Fibroblast of lung (primary cell): Measurements from ENCODE around the gene CTNNA1. TPM values are rescaled to one million over a fixed set of nuclear protein-coding genes. Genes with fewer than 3 reads are reported as not detected.
"Not testable (repeated sequence)": the region's sequence is repeated elsewhere in the genome, so short reads cannot be mapped to it uniquely, and the experiment has no call there.

Source experiments
- DNase-seq, 2 donors: peaks; one replicate each; pipeline versions ENCODE4 v3.0.0 to v3.0.0-alpha.2; 2010; ENCODE audit warnings: low read depth in 2 of 2
- H2AFZ ChIP-seq: 2 replicates; pipeline ENCODE4 v1.5.1; 2012; ENCODE audit warnings: low read length, control low read depth, inconsistent platforms
- H3K27ac ChIP-seq: 2 replicates; pipeline ENCODE4 v1.5.1; 2011; ENCODE audit warnings: low read length, control low read depth; ENCODE audit not compliant: insufficient read depth
- H3K27me3 ChIP-seq: 2 replicates; pipeline ENCODE4 v1.5.1; 2011; ENCODE audit warnings: mild to moderate bottlenecking, low read length; ENCODE audit not compliant: control insufficient read depth, insufficient read depth
- H3K36me3 ChIP-seq: 2 replicates; pipeline ENCODE4 v1.5.1; 2011; ENCODE audit warnings: low read length; ENCODE audit not compliant: control insufficient read depth, insufficient read depth
- H3K4me1 ChIP-seq: 2 replicates; pipeline ENCODE4 v1.5.1; 2011; ENCODE audit warnings: low read length; ENCODE audit not compliant: control insufficient read depth, insufficient read depth; ENCODE audit errors: extremely low read depth
- H3K4me2 ChIP-seq: 2 replicates; pipeline ENCODE4 v1.5.1; 2011; ENCODE audit warnings: low read length, control low read depth; ENCODE audit not compliant: insufficient read depth; ENCODE audit errors: extremely low read depth
- H3K4me3 ChIP-seq, 4 experiments: fragments of 200-600 bp in 1 of 4; sonication (generic) in 1 of 4; replicated peaks in 1 of 4; 2 replicates each; pipeline ENCODE4 v1.5.1; 2011 to 2016; ENCODE audit warnings: low read length in 4 of 4, low read depth in 3 of 4, mild to moderate bottlenecking in 3 of 4, control low read depth in 2 of 4, inconsistent platforms in 1 of 4, mixed read lengths in 1 of 4; ENCODE audit not compliant: insufficient read depth in 1 of 4; ENCODE audit errors: control extremely low read depth in 1 of 4
- H3K79me2 ChIP-seq: 2 replicates; pipeline ENCODE4 v1.5.1; 2012; ENCODE audit warnings: mild to moderate bottlenecking, low read length, inconsistent platforms; ENCODE audit not compliant: control insufficient read depth, insufficient read depth
- H3K9ac ChIP-seq: 2 replicates; pipeline ENCODE4 v1.5.1; 2011; ENCODE audit warnings: mild to moderate bottlenecking, low read length, control low read depth; ENCODE audit not compliant: insufficient read depth
- H3K9me3 ChIP-seq: 2 replicates; pipeline ENCODE4 v1.5.1; 2012; ENCODE audit warnings: low read depth, low read length; ENCODE audit not compliant: control insufficient read depth, insufficient read depth
- H4K20me1 ChIP-seq: 2 replicates; pipeline ENCODE4 v1.5.1; 2011; ENCODE audit warnings: low read length; ENCODE audit not compliant: control insufficient read depth, insufficient read depth; ENCODE audit errors: extremely low read depth
- EZH2 ChIP-seq: IDR thresholded peaks from 2 replicates; pipeline ENCODE4 v1.5.1; 2012; ENCODE audit warnings: low read length, control low read depth, mild to moderate bottlenecking; ENCODE audit errors: missing control alignments
- polyA plus RNA-seq, 2 donors: library from polyadenylated mRNA; depleted of rRNA in 1 of 2; stranded (reverse) in 1 of 2; unstranded in 1 of 2; fragments of >200 nt; gene quantifications; 2 replicates each; pipeline ENCODE4 v1.2.1, GENCODE V29; 2011 to 2012; ENCODE audit warnings: missing spikeins in 1 of 2
- total RNA-seq: library from RNA; depleted of rRNA; stranded (reverse); fragments of >200 nt; gene quantifications from 2 replicates; pipeline ENCODE4 v1.2.1, GENCODE V29; 2014
- TF ChIP-seq, protein P1 (sequence below), 2 donors: IDR thresholded peaks in 1 of 2; conservative IDR thresholded peaks in 1 of 2; 1 replicate in 1 of 2; 2 replicates in 1 of 2; pipeline ENCODE4 v1.5.1; 2011 to 2012; ENCODE audit warnings: low read length in 2 of 2, control low read depth in 1 of 2, inconsistent platforms in 1 of 2, low read depth in 1 of 2, mild to moderate bottlenecking in 1 of 2

CTNNA1 gene
- total and polyA plus RNA-seq, 2 donors (not counting 1 experiment from before 2014, with no cell fraction given) = 181 to 557 TPM

DNA sequence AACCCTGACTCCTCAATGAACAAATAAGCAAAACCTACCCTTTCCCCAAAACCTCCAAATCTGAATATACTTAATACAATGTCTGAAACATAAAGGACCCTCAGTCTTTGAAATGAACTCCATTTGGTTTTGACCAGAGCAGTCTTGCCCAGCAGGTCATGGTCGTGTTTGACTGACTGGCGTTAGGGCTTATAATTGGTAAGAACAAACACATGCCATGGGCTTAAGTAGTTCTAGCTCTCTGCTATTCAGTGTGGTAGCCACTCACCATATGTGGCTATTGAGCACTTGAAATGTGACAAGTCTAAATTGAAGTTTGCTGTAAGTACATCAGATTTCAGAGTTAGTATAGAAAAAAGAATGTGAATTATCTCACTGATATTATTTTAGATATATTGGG lies 79.9 kb downstream of the CTNNA1 start:
- H3K27ac ChIP-seq = no peak overlapping the region
- TF ChIP-seq, protein P1, sequence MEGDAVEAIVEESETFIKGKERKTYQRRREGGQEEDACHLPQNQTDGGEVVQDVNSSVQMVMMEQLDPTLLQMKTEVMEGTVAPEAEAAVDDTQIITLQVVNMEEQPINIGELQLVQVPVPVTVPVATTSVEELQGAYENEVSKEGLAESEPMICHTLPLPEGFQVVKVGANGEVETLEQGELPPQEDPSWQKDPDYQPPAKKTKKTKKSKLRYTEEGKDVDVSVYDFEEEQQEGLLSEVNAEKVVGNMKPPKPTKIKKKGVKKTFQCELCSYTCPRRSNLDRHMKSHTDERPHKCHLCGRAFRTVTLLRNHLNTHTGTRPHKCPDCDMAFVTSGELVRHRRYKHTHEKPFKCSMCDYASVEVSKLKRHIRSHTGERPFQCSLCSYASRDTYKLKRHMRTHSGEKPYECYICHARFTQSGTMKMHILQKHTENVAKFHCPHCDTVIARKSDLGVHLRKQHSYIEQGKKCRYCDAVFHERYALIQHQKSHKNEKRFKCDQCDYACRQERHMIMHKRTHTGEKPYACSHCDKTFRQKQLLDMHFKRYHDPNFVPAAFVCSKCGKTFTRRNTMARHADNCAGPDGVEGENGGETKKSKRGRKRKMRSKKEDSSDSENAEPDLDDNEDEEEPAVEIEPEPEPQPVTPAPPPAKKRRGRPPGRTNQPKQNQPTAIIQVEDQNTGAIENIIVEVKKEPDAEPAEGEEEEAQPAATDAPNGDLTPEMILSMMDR (conservative IDR thresholded peaks at IDR 0.05 in 1 of 2, IDR thresholded peaks at IDR 0.05 in 1 of 2; ENCODE audit: low read depth in 1 of 2, low read length in 2 of 2) = no peak
- no peak for TF ChIP-seq EZH2
- H3K4me3 ChIP-seq = no peak overlapping the region
- no peaks in the 10 kb centered on the region for H3K36me3 ChIP-seq
- H3K79me2 ChIP-seq = peaks cover 17% of the 10 kb centered on the region
- peaks cover 2% of the 10 kb centered on the region for H3K4me1 ChIP-seq
- no peak overlapping the region for H3K9ac ChIP-seq
- no peak overlapping the region for H3K4me2 ChIP-seq
- no peaks in the 10 kb centered on the region for H3K9me3 ChIP-seq
- H4K20me1 ChIP-seq = peaks cover 2% of the 10 kb centered on the region
- H3K27me3 ChIP-seq = no peaks in the 10 kb centered on the region
- no peak overlapping the region for H2AFZ ChIP-seq
- DNase-seq = no peak

DNA sequence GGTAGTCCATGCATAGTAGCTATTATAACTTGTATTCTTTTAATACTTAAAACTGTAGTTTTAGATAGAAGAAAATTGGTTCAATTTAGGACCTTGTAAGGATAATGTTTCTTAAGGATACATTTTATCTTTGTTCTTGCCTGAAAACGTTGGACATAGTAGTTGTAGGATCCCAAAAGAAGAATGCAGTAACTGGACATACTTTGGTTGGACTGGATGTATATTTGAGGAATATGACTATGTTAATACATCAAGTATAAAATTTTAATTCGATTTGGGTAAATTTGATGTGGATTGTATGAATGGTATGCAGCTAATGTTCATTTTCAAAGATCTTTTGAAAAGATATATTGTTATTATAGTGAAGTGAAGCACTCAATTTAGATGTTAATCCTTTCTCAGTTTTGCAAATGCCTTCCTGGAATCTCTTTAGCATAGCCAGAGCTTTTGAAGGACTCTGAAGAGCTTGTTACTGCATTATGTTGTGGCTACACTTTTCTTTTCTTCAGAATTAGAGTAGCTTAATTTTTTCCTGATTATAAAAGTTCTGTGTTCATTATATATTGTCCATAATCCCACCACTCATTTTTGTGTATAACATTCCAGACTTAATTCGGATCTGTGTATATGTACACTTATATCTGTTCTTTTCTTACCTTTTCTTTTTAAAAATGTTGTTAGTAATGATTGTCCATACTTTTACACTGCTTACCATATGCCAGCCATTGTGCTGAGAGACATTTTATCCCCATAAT lies 80.7 kb downstream of the CTNNA1 start:
- TF ChIP-seq, protein P1 (conservative IDR thresholded peaks at IDR 0.05 in 1 of 2, IDR thresholded peaks at IDR 0.05 in 1 of 2; ENCODE audit: low read depth in 1 of 2, low read length in 2 of 2) = no peak
- no peak for TF ChIP-seq EZH2
- no peak overlapping the region for H3K9ac ChIP-seq

DNA sequence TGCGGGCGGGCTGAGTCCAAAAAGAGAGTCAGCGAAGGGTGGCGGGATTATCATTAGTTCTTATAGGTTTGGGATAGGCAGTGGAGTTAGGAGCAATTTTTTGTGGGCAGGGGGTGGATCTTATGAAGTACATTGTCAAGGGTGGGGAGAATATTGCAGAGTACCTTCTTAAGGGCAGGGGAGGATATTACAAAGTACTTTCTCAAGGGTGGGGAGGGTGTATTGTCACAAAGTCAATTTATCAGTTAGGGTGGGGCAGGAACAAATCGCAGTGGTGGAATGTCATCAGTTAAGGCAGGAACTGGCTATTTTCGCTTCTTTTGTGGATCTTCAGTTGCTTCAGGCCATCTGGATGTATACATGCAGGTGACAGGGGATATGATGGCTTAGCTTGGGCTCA lies 81.6 kb downstream of the CTNNA1 start:
- not testable (repeated sequence) for H3K27me3 ChIP-seq, DNase-seq, H2AFZ ChIP-seq, H3K9ac ChIP-seq, H3K9me3 ChIP-seq, H3K36me3 ChIP-seq, H3K27ac ChIP-seq, H3K4me1 ChIP-seq, H3K4me3 ChIP-seq, H3K4me2 ChIP-seq, H4K20me1 ChIP-seq
- peaks cover 25% of the 10 kb centered on the region for H3K79me2 ChIP-seq

More for the DNA sequence above, 80.7 kb downstream of the CTNNA1 start:
- Histone ChIP-seq H3K9me3 (no peaks in the 10 kb centered on the region), H4K20me1 (peaks cover 2% of the 10 kb centered on the region), H2AFZ (no peak overlapping the region), H3K36me3 (no peaks in the 10 kb centered on the region), H3K27me3 (no peaks in the 10 kb centered on the region), H3K4me3 (no peak overlapping the region), H3K79me2 (peaks cover 19% of the 10 kb centered on the region), H3K27ac (no peak overlapping the region), H3K4me1 (peaks cover 2% of the 10 kb centered on the region), H3K4me2 (no peak overlapping the region)
- DNase-seq = no peak
